LHCN-M2 (cell line): Measurements from ENCODE around the gene S100Z. TPM values are rescaled to one million over a fixed set of nuclear protein-coding genes. Genes with fewer than 3 reads are reported as not detected.
"Not testable (repeated sequence)": the region's sequence is repeated elsewhere in the genome, so short reads cannot be mapped to it uniquely, and the experiment has no call there.

Experiments used
- DNase-seq: peaks from one replicate; pipeline ENCODE4 v3.0.0-alpha.2; 2012; ENCODE audit warnings: low read depth
- polyA plus RNA-seq: library from polyadenylated mRNA; unstranded; fragments of >200 nt; gene quantifications from one replicate; pipeline ENCODE4 v1.2.1, GENCODE V29; 2012; ENCODE audit warnings: missing spikeins
- total RNA-seq: library from RNA; depleted of rRNA; stranded (reverse); fragments of >200 nt; gene quantifications from 2 replicates; pipeline ENCODE4 v1.2.3, GENCODE V29; 2014; rRNA removed

Gene S100Z
- not detected in 2 replicates for total RNA-seq
- not detected for polyA plus RNA-seq

DNA sequence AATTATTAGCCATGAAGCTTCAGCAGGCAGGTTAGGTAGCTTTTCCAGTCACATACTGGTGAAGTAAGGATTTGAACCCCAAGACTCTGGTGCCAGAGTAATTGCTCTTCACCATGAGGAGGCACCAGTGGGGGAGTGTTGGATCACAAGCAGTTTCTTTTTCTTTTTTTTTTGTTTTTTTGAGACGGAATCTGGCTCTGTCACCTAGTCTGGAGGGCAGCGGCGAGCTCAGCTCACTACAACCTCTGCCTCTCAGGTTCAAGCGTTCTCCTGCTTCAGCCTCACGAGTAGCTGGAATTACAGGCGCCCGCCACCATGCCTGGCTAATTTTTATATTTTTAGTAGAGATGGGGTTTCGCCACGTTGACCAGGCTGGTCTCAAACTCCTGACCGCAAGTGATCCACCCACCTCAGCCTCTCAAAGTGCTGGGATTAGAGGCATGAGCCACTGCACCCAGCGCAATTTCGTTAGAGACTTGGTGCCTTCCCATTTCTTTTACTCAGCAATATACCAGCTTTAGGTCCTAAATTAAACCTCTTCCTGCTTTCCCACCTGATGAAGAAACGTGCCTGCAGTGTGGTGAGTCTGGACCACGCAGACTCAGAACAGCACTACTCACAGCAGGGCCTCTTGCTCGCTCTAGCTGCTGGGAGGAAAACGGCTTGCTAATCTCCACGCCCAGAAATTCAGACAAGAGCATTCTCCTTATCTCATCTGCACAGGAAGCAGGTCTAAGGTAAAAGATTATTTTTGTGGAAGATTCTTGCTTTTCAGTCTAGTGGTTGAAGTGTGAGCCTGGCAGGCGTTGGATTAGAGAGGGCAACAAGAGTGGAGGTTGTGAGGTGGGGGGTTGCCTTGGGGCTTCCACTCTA, at the start of gene S100Z:
Gene S100Z, plus strand, starts transcription at position 596 of the 873 bp plus-strand sequence. CDS start 25,346 bp downstream, outside the sequence.
- no peak for DNase-seq

DNA sequence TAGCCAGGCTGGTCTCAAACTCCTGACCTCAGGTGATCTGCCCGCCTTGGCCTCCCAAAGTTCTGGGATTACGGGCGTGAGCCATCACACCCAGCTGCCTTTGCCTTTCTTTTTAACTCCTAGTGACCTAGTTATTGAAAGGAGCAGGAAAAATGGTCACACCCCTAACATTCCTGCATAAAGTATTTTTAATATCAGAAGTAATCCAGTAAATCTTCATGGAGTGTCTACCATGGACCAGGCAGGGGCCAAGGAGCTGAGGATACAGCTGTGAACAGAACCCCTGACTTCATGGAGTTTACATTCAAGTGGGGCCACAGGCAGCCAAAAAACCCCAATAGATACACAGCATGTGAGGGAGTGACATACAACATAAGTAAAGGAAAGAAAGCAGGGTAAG, 49.2 kb upstream of the S100Z start:
- no peak for DNase-seq

- peak; percentile 41 for DNase-seq
Measured at GRCh38 chr5:76801159-76801802, 48.5 kb upstream of the S100Z start.

DNA sequence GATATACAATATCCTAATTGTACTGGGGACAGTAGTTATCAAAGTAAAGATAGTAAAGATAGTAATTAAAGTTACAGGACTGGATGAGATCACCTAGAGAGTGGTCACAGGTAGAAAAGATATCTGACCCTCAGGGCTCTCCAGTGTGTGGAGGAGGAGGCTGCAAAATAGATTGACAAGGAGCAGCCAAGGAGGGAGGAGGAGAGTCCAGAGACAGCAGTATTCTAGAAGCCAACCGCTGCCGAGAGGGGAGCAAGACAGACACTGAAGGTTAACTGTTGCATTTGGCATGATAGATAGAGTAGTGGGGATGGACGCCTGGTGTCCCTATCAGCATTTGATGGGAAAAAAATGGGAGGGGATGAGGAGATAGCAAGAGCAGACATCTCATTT, 48.0 kb upstream of the S100Z start:
- DNase-seq: no peak

DNA sequence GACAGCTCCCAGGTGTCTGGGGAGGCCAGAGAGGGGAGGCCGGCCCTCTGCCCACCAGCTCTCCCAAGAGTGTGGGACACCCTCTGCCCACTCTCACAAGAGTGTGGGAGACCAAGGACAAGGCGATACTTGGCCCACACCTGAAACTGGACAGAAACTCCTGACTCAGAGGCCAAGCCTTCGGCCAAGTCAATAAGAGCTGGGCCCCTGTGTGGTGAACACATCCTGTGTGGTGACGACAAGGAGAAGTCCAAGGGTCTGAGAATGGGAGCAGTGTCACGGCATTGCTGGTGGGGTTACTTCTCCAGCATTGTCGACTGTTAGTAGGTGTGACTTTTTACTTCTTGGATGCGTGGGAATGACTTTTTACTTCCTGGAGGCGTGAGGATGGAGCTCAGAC, 45.5 kb upstream of the S100Z start:
- DNase-seq: no peak

- DNase-seq: peak; percentile 97
Measured at GRCh38 chr5:76805821-76806505, 43.9 kb upstream of the S100Z start.

GRCh38 chr5:76807296-76807695, 42.5 kb upstream of the S100Z start:
- peak; percentile 77 for DNase-seq

DNA sequence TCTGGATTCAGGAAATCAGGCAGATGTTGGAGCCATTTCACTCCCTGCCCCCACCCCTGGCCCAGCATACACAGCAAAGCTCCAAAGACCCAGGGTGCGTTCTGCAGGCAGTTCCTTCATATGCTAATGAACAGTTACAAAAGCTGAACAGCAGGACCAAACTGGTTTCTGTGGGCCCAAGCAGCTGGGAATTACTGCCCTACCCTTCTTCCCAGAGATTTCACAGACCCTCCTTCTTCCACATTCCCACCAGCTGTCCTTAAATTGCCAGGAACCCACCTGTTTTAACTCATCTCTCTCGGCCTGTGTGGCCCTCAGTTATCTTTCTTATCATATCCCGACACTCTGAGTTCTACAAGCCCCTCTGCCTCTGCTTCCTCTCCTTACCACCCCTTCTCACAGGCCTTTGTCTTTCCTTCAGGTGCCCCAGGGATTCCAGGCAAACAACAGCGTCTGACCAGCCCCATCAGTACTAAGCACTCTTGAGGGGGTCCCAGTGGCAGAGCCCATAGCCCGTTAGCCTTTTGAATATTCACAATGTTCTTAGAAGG, 41.6 kb upstream of the S100Z start:
- peak; percentile 34 for DNase-seq

- no peak for DNase-seq
Measured at GRCh38 chr5:76809141-76809540, 40.7 kb upstream of the S100Z start.

DNA sequence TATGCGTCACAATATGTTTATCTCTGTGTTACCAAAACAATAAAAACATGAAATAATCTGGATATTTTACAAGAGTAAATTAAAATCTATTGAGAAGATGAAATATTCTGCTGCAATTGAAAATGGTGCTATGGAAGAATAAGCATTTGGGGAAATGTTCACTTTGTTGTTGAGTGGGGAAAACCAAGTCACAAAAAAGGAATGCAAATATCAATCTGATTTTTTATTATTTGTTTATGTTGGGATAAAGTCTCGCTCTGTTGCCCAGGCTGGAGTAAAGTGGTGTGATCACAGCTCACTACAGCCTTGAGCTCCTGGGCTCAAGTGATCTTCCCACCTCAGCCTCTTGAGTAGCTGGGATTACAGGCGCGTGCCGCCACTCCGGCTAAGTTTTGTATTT, 39.6 kb upstream of the S100Z start:
- no peak for DNase-seq

- DNase-seq: no peak
Measured at GRCh38 chr5:76811214-76811613, 38.6 kb upstream of the S100Z start.

DNA sequence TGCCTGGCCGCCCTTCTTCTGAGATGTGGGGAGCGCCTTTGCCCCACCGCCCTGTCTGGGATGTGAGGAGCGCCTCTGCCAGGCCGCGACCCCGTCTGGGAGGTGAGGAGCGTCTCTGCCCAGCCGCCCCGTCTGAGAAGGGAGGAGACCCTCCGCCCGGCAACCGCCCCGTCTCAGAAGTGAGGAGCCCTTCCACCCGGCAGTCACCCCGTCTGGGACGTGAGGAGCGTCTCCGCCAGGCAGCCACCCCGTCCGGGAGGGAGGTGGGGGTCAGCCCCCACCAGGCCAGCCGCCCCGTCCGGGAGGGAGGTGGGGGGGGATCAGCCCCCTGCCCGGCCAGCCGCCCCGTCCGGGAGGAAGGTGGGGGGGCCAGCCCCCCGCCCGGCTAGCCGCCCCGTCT, 37.6 kb upstream of the S100Z start:
- not testable (repeated sequence) for DNase-seq

DNA sequence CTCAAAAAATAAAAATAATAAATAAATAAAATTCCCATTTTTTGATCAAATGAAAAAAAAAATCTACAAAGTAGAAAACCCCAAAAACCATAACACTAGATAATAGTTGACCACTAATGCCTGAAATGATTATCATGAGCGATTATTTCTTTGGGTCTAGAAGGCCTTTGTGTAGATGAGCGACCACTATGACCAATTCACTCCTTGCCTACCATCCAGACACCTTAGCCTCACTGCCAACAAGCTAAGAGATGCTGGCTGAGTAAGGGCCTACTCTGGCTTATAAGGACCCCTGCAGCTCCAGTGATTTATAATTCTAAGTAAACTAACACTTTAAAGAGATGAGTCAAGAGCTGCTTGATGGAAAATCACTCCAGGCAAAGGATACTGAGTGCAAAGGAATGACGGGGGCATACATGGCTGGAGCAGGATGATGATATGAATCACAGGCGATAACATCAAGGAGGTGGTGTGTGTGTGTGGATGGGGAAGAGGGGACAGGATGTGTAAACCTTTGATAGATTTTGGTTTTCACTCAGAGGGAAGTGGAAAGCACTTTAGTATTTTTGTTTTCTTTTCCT, 35.7 kb upstream of the S100Z start:
- DNase-seq: peak; percentile 57

DNA sequence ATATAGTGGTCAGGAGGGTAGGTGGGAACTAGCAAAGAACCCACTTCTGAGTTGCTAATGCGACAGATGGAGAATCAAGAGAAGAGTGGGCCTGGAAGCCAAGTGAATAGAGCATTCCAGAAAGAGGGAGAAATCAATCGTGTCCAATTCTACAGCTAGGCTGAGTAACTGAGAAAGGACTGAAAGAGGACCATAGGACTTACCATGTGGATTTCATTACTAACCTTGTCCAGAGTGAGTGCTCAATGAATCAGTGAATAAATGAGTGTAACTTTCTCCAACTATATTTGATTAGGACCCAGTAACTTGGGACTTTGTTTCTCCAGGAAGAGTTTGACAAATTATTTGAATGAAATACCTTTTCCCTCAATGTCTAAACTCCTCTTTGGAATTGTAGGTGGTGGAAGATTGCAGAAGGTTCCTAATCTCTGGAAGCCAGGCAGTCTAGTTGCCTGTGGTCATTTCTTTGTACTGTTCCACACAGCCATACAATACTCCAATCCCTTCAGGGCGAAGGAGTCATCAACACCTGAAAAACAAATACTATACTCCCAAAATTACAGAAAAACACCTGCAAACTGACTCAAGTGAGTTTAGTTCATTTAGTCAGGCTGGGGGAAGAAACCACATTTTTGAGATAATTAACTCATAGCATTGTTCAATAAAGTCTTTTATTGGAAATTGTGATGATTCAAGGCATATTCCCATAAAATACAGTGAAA, 33.5 kb upstream of the S100Z start:
- no peak for DNase-seq

DNA sequence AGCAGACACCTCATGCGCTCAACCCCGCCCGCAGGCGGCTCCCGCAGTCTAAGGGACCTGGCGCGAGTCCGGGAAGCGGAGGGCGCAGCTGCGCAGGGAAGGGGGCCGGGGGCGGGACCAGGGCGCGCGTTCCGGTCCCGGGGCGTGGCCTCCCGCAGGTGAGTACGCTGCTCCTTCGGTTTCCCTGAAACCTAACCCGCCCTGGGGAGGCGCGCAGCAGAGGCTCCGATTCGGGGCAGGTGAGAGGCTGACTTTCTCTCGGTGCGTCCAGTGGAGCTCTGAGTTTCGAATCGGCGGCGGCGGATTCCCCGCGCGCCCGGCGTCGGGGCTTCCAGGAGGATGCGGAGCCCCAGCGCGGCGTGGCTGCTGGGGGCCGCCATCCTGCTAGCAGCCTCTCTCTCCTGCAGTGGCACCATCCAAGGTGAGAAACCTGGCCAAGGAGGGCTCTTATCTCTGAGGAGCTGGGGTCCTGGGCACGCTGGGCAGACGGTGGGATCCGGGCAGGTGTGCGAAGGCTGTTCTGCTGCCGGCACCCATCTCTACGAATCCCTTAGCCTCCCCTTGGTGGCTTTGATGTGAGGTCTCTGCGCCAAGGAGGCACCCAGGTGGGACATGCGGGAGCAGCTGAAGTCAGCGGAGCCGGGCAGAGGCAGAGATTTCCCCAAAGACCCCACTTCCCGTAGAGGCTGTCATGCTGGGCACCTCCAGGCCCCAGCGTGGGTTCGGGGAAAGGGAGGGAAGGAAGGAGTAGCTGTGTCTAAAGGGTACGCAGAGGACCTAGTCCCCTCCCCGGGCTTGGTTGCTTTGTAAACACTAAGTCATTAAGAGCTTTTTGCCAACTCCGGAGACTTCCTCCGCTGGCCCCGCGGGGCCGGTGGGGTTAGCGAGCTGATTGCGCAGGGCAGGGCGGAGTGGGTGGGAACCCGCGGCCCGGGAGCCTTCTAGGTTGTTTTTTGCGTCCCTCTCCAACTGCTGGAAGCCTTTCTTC, 30.7 kb upstream of the S100Z start, which contains the start of gene F2RL1:
Gene F2RL1, plus strand, starts transcription at position 187 of the 988 bp plus-strand sequence. Its CDS starts 153 bp downstream, at position 340.
- no peak for DNase-seq

GRCh38 chr5:76819851-76820525, 29.8 kb upstream of the S100Z start:
- no peak for DNase-seq

DNA sequence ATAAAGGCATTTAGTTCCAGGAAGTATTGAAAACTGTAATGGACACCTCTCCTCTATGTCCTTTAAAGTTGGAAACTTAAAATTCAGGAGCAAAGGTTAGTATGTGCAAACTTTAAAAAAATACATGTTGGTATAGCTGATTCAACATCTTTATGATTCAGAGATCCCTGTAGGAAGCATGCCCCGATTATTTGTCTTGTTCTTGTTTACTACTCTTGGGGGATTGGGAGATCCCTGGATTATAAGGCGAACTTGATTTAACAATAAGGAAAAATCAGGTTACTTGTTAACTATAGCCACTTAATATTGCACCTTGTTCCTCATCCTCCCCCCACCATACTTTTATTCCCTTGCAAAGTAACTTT, 29.3 kb upstream of the S100Z start:
- no peak for DNase-seq

DNA sequence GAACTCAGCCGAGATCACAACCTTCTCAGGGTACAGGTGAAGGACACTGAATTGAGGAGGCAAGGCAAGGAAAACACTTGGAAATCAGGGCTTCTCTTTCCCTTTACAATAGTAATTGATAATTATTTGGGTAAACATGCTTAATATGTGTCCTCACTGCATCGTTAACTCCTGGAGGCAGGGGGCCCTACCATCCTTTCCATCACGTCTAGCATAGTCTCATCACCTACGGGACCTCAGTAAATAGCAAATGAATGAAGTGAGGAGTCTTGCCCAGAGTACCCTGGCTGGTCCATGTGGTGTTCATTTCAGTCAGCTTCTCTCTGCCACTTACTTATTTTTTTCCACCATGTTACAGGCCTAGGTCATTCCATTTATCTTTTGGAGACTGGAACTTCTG, 28.7 kb upstream of the S100Z start:
- no peak for DNase-seq

DNA sequence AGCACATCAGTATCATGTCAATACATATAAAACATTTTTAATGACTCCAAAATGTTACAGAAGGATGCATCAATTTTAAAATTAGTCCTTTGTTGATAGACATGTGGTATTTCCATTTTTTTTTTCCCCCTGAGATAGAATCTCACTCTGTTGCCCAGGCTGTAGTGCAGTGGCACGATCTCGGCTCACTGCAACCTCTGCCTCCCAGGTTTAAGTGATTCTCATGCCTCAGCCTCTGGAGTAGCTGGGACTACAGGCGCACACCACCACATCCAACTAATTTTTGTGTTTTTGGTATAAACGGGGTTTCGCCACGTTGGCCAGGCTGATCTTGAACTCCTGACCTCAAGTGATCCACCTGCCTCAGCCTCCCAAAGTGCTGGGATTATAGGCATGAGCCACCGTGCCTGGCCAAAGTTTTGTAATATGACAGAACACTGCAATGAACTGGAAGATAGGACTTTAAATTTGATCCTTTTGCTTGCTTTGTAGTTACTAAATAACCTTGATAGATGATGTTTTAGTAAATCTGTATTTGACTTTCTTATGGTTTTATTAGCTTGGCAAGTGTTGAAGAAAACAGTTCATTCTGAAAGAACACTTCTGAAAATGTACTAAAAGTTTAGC, 27.6 kb upstream of the S100Z start:
- DNase-seq: not testable (repeated sequence)
